OCI-LY1 (cell line): ENCODE data around the gene GRP.

Experiments
- EZH2 ChIP-seq: fragments of 200-600 bp; sonication (generic), shearing (Covaris generic); IDR thresholded peaks from 2 replicates; pipeline ENCODE4 v1.8.0; 2017; ENCODE audit warnings: borderline replicate concordance, mixed run types, mild to moderate bottlenecking, antibody characterized with exemption, low read length, moderate library complexity, mixed read lengths
- TF ChIP-seq, protein P1 (sequence below): fragments of 200-600 bp; sonication (generic), shearing (Covaris generic); IDR thresholded peaks from 2 replicates; pipeline ENCODE4 v1.5.1; 2017; ENCODE audit warnings: mild to moderate bottlenecking, antibody characterized with exemption, low read length, moderate library complexity, mixed read lengths

GRCh38 chr18:59276047-59276446, 56.1 kb downstream of the GRP start:
- TF ChIP-seq, protein P1, sequence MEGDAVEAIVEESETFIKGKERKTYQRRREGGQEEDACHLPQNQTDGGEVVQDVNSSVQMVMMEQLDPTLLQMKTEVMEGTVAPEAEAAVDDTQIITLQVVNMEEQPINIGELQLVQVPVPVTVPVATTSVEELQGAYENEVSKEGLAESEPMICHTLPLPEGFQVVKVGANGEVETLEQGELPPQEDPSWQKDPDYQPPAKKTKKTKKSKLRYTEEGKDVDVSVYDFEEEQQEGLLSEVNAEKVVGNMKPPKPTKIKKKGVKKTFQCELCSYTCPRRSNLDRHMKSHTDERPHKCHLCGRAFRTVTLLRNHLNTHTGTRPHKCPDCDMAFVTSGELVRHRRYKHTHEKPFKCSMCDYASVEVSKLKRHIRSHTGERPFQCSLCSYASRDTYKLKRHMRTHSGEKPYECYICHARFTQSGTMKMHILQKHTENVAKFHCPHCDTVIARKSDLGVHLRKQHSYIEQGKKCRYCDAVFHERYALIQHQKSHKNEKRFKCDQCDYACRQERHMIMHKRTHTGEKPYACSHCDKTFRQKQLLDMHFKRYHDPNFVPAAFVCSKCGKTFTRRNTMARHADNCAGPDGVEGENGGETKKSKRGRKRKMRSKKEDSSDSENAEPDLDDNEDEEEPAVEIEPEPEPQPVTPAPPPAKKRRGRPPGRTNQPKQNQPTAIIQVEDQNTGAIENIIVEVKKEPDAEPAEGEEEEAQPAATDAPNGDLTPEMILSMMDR: no peak
- no peak for TF ChIP-seq EZH2
